ENCODE results near the gene PDZK1IP1. TPM values are rescaled to one million over a fixed set of nuclear protein-coding genes. Genes with fewer than 3 reads are reported as not detected.
A peak's percentile ranks its signal among the peaks of the same experiment; 100 is the strongest.

Gene PDZK1IP1
- polyA plus RNA-seq, 1 donor (not counting 4 experiments of a cell fraction or from before 2014, with no cell fraction given) = 1.5 TPM

GRCh38 chr1:47190857-47191256, 1.0 kb upstream of the PDZK1IP1 start:
- no peaks in the 10 kb centered on the region for H4K20me1 ChIP-seq (ENCODE audit: control insufficient read depth, extremely low read depth, insufficient read depth, low read length)
- peaks cover 26% of the 10 kb centered on the region for H3K4me1 ChIP-seq (ENCODE audit: control insufficient read depth, extremely low read depth, insufficient read depth, low read length)
- H3K27ac ChIP-seq (ENCODE audit: control insufficient read depth, insufficient read depth, low read length) = peak overlapping the region; percentile 55
- H3K4me3 ChIP-seq (ENCODE audit: control insufficient read depth in 2 of 3, extremely low read depth in 1 of 3, insufficient read depth in 2 of 3, low read depth in 1 of 3, low read length in 3 of 3) = no peak overlapping the region
- no peaks in the 10 kb centered on the region for H3K9me3 ChIP-seq (ENCODE audit: control insufficient read depth, low read depth, low read length)
- H3K79me2 ChIP-seq (ENCODE audit: control insufficient read depth, insufficient read depth, low read length) = no peaks in the 10 kb centered on the region
- FAIRE-seq (no peak), DNase-seq (ENCODE audit: low read depth, low spot score) (no peak)
- TF ChIP-seq EZH2 (IDR thresholded peaks at IDR 0.05; ENCODE audit: low read length) = no peak
- TF ChIP-seq, protein P1, sequence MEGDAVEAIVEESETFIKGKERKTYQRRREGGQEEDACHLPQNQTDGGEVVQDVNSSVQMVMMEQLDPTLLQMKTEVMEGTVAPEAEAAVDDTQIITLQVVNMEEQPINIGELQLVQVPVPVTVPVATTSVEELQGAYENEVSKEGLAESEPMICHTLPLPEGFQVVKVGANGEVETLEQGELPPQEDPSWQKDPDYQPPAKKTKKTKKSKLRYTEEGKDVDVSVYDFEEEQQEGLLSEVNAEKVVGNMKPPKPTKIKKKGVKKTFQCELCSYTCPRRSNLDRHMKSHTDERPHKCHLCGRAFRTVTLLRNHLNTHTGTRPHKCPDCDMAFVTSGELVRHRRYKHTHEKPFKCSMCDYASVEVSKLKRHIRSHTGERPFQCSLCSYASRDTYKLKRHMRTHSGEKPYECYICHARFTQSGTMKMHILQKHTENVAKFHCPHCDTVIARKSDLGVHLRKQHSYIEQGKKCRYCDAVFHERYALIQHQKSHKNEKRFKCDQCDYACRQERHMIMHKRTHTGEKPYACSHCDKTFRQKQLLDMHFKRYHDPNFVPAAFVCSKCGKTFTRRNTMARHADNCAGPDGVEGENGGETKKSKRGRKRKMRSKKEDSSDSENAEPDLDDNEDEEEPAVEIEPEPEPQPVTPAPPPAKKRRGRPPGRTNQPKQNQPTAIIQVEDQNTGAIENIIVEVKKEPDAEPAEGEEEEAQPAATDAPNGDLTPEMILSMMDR (optimal IDR thresholded peaks at IDR 0.05 in 1 of 3, IDR thresholded peaks at IDR 0.05 in 1 of 3, conservative IDR thresholded peaks at IDR 0.05 in 1 of 3; ENCODE audit: extremely low read depth in 1 of 3, insufficient read depth in 2 of 3, low read length in 3 of 3) = no peak
- no peaks in the 10 kb centered on the region for H3K9me1 ChIP-seq (ENCODE audit: control insufficient read depth, extremely low read depth, insufficient read depth, low read length)
- H3K36me3 ChIP-seq (ENCODE audit: control insufficient read depth in 2 of 2, extremely low read depth in 1 of 2, insufficient read depth in 2 of 2, low read length in 2 of 2) = no peaks in the 10 kb centered on the region
- dilution Hi-C loops (cut with MboI; ENCODE audit: extremely low pct_ligation_motif_present, low sequenced_read_pairs) = no loop called here
- H3K9ac ChIP-seq (ENCODE audit: control insufficient read depth, extremely low read depth, insufficient read depth, low read length) = peak overlapping the region; percentile 52
- H2AFZ ChIP-seq (ENCODE audit: control insufficient read depth, low read length) = peak overlapping the region; percentile 93
- H3K27me3 ChIP-seq (ENCODE audit: control insufficient read depth, extremely low read depth, insufficient read depth, low read length) = no peaks in the 10 kb centered on the region
- H3K4me2 ChIP-seq (ENCODE audit: control insufficient read depth, extremely low read depth, insufficient read depth, low read depth, low read length) = peak overlapping the region; percentile 57

DNA sequence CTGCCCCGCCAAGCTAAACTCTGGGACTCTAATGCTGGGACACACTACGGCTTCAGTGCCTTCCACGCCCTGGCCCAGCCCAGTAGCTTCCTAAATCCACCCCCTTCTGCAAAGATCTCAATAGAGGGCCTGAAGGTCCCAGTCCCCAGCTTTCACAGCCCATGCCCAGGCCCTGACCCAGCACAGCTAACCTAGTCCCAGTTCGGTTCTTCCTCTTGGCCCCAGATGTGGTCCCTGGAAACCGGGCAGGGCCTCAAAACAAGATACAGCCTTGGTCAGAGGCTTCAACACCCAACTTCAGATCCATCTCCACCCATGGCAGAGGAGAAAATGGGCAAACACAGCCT, 646 bp upstream of the PDZK1IP1 start:
- Histone ChIP-seq H4K20me1 (ENCODE audit: control insufficient read depth, extremely low read depth, insufficient read depth, low read length) (no peaks in the 10 kb centered on the region), H3K36me3 (ENCODE audit: control insufficient read depth in 2 of 2, extremely low read depth in 1 of 2, insufficient read depth in 2 of 2, low read length in 2 of 2) (no peaks in the 10 kb centered on the region), H3K4me3 (ENCODE audit: control insufficient read depth in 2 of 3, extremely low read depth in 1 of 3, insufficient read depth in 2 of 3, low read depth in 1 of 3, low read length in 3 of 3) (no peak overlapping the region), H3K9ac (ENCODE audit: control insufficient read depth, extremely low read depth, insufficient read depth, low read length) (peak overlapping the region; percentile 52), H3K27ac (ENCODE audit: control insufficient read depth, insufficient read depth, low read length) (peak overlapping the region; percentile 55), H2AFZ (ENCODE audit: control insufficient read depth, low read length) (peak overlapping the region; percentile 93), H3K9me3 (ENCODE audit: control insufficient read depth, low read depth, low read length) (no peaks in the 10 kb centered on the region), H3K4me1 (ENCODE audit: control insufficient read depth, extremely low read depth, insufficient read depth, low read length) (peaks cover 26% of the 10 kb centered on the region), H3K79me2 (ENCODE audit: control insufficient read depth, insufficient read depth, low read length) (no peaks in the 10 kb centered on the region), H3K4me2 (ENCODE audit: control insufficient read depth, extremely low read depth, insufficient read depth, low read depth, low read length) (peak overlapping the region; percentile 57), H3K27me3 (ENCODE audit: control insufficient read depth, extremely low read depth, insufficient read depth, low read length) (no peaks in the 10 kb centered on the region), H3K9me1 (ENCODE audit: control insufficient read depth, extremely low read depth, insufficient read depth, low read length) (no peaks in the 10 kb centered on the region)
- DNase-seq (ENCODE audit: low read depth, low spot score) (no peak), FAIRE-seq (peak; percentile 32)
- dilution Hi-C loops (cut with MboI; ENCODE audit: extremely low pct_ligation_motif_present, low sequenced_read_pairs) = no loop called here
- TF ChIP-seq, protein P1 (optimal IDR thresholded peaks at IDR 0.05 in 1 of 3, IDR thresholded peaks at IDR 0.05 in 1 of 3, conservative IDR thresholded peaks at IDR 0.05 in 1 of 3; ENCODE audit: extremely low read depth in 1 of 3, insufficient read depth in 2 of 3, low read length in 3 of 3) = no peak
- no peak for TF ChIP-seq EZH2 (IDR thresholded peaks at IDR 0.05; ENCODE audit: low read length)
